DND-41 (cell line): ENCODE measurements around the gene NDUFS7.

Experiments
- ATAC-seq: fragments of 200-7000 bp; cut with Tn5 transposase; 3 replicates; pipeline ENCODE4 v1.9.1; 2021; ENCODE audit warnings: low read depth; ENCODE audit not compliant: insufficient read depth
- DNase-seq: peaks from one replicate; pipeline ENCODE4 v3.0.0-alpha.2; 2020
- H2AFZ ChIP-seq: 2 replicates; pipeline ENCODE4 v1.6.0; 2012; ENCODE audit warnings: low read depth, low read length
- H3K27ac ChIP-seq: 2 replicates; pipeline ENCODE4 v1.5.1; 2012; ENCODE audit warnings: low read length, inconsistent platforms
- H3K27me3 ChIP-seq: fragments of 200-600 bp; sonication (generic); 2 replicates; pipeline ENCODE4 v1.6.0; 2012; ENCODE audit warnings: low read length, mild to moderate bottlenecking, inconsistent platforms; ENCODE audit not compliant: insufficient read depth, poor library complexity
- H3K36me3 ChIP-seq: 2 replicates; pipeline ENCODE4 v1.5.1; 2012; ENCODE audit warnings: low read length, inconsistent platforms; ENCODE audit not compliant: insufficient read depth
- H3K4me1 ChIP-seq: 2 replicates; pipeline ENCODE4 v1.5.1; 2012; ENCODE audit warnings: mild to moderate bottlenecking, low read length; ENCODE audit not compliant: insufficient read depth
- H3K4me2 ChIP-seq: 2 replicates; pipeline ENCODE4 v1.6.0; 2012; ENCODE audit warnings: mild to moderate bottlenecking, moderate library complexity, low read length, inconsistent platforms; ENCODE audit not compliant: insufficient read depth
- H3K4me3 ChIP-seq, 2 experiments: fragments of 200-600 bp in 1 of 2; shearing (Covaris generic) in 1 of 2; 2 replicates each; pipeline ENCODE4 v1.5.1; 2012 to 2016; ENCODE audit warnings: inconsistent platforms in 2 of 2, low read length in 2 of 2, mild to moderate bottlenecking in 2 of 2, low read depth in 1 of 2, moderate library complexity in 1 of 2
- H3K79me2 ChIP-seq: 2 replicates; pipeline ENCODE4 v1.6.0; 2012; ENCODE audit warnings: low read length, inconsistent platforms; ENCODE audit not compliant: insufficient read depth
- H3K9ac ChIP-seq: 2 replicates; pipeline ENCODE4 v1.6.0; 2012; ENCODE audit warnings: low read depth, mild to moderate bottlenecking, inconsistent platforms, low read length, moderate library complexity
- H3K9me3 ChIP-seq: 2 replicates; pipeline ENCODE4 v1.5.1; 2012; ENCODE audit warnings: low read length, moderate library complexity, mild to moderate bottlenecking, inconsistent platforms; ENCODE audit not compliant: insufficient read depth, severe bottlenecking
- H4K20me1 ChIP-seq: 2 replicates; pipeline ENCODE4 v1.6.0; 2012; ENCODE audit warnings: low read length; ENCODE audit not compliant: insufficient read depth
- CTCF ChIP-seq: IDR thresholded peaks from 2 replicates; pipeline ENCODE4 v1.5.1; 2012; ENCODE audit warnings: borderline replicate concordance, low read length, moderate library complexity, mild to moderate bottlenecking; ENCODE audit not compliant: poor library complexity, severe bottlenecking; ENCODE audit errors: extremely low read depth
- EZH2 ChIP-seq: IDR thresholded peaks from 3 replicates; pipeline ENCODE4 v1.6.1; 2012; ENCODE audit warnings: borderline replicate concordance, low read depth, mild to moderate bottlenecking, moderate library complexity, low read length, inconsistent platforms; ENCODE audit not compliant: severe bottlenecking

The NDUFS7 gene

GRCh38 chr19:1370579-1371361, 12.9 kb upstream of the NDUFS7 start:
- Histone ChIP-seq H3K9ac (no peak overlapping the region), H3K4me2 (no peak overlapping the region), H3K9me3 (no peaks in the 10 kb centered on the region), H2AFZ (no peak overlapping the region), H3K36me3 (peaks cover 79% of the 10 kb centered on the region), H3K79me2 (no peaks in the 10 kb centered on the region), H3K4me1 (no peaks in the 10 kb centered on the region), H4K20me1 (no peaks in the 10 kb centered on the region; the same call in 1 of the 2 replicates), H3K27me3 (no peaks in the 10 kb centered on the region), H3K4me3 (no peak overlapping the region), H3K27ac (no peak overlapping the region)
- TF ChIP-seq CTCF (no peak), EZH2 (no peak)
- no peak for DNase-seq
- no peak for ATAC-seq

- Histone ChIP-seq H3K4me2 (no peak overlapping the region), H3K4me1 (no peaks in the 10 kb centered on the region), H2AFZ (no peak overlapping the region), H3K27me3 (no peaks in the 10 kb centered on the region), H3K79me2 (no peaks in the 10 kb centered on the region), H3K4me3 (no peak overlapping the region), H4K20me1 (peaks cover 10% of the 10 kb centered on the region; the same call in 1 of the 2 replicates), H3K9ac (no peak overlapping the region), H3K36me3 (peaks cover 76% of the 10 kb centered on the region), H3K9me3 (no peaks in the 10 kb centered on the region), H3K27ac (no peak overlapping the region)
- no peak for ATAC-seq
- TF ChIP-seq EZH2 (no peak), CTCF (no peak)
- DNase-seq: no peak
These were observed 10.6 kb upstream of the NDUFS7 start for GRCh38 chr19:1373042-1373533.

GRCh38 chr19:1373534-1374249, 10.0 kb upstream of the NDUFS7 start:
- no peak overlapping the region for H3K4me3 ChIP-seq
- TF ChIP-seq CTCF (no peak), EZH2 (no peak)
- H3K9ac ChIP-seq: no peak overlapping the region
- H3K4me1 ChIP-seq: no peaks in the 10 kb centered on the region
- H3K4me2 ChIP-seq: no peak overlapping the region
- H3K36me3 ChIP-seq: peaks cover 70% of the 10 kb centered on the region
- DNase-seq (no peak), ATAC-seq (no peak)
- H3K9me3 ChIP-seq: no peaks in the 10 kb centered on the region
- peaks cover 11% of the 10 kb centered on the region; the same call in 1 of the 2 replicates for H4K20me1 ChIP-seq
- no peaks in the 10 kb centered on the region for H3K79me2 ChIP-seq
- no peak overlapping the region for H2AFZ ChIP-seq
- H3K27ac ChIP-seq: no peak overlapping the region
- H3K27me3 ChIP-seq: no peaks in the 10 kb centered on the region
